IPS DF 6.9 (cell line): ENCODE measurements around the gene KLK5.

Experiments
- DNase-seq: peaks from one replicate; pipeline ENCODE4 v3.0.0-alpha.2; 2013; ENCODE audit warnings: low read depth, low spot score
- H3K27ac ChIP-seq: one replicate; pipeline ENCODE4 v1.5.1; 2013; ENCODE audit warnings: low read length, control low read depth
- H3K27me3 ChIP-seq: 2 replicates; pipeline ENCODE4 v1.6.1; 2013; ENCODE audit warnings: mild to moderate bottlenecking, low read length; ENCODE audit not compliant: control insufficient read depth, insufficient read depth
- H3K36me3 ChIP-seq: 2 replicates; pipeline ENCODE4 v1.6.1; 2013; ENCODE audit warnings: low read length; ENCODE audit not compliant: control insufficient read depth, insufficient read depth
- H3K4me1 ChIP-seq: 2 replicates; pipeline ENCODE4 v1.6.1; 2013; ENCODE audit warnings: low read length; ENCODE audit not compliant: control insufficient read depth, insufficient read depth
- H3K4me3 ChIP-seq: 2 replicates; pipeline ENCODE4 v1.5.1; 2013; ENCODE audit warnings: mild to moderate bottlenecking, low read length
- H3K9me3 ChIP-seq: 2 replicates; pipeline ENCODE4 v1.6.1; 2013; ENCODE audit warnings: low read length, inconsistent platforms; ENCODE audit not compliant: control insufficient read depth, insufficient read depth
- WGBS: extraction: QIAGEN DNeasy Blood & Tissue Kit; methylation state at CpG from one replicate; pipeline ENCODE4 v1.1.7; 2013; ENCODE audit warnings: mixed read lengths, missing lambda C conversion rate; ENCODE audit not compliant: insufficient read length, insufficient coverage; 5-methylcytosine and 5-hydroxymethylcytosine counted together

Gene KLK5

GRCh38 chr19:50969413-50969760 is 16.5 kb upstream of the KLK5 start, which contains the start of gene KLK6:
KLK6 (minus strand) TSS chr19:50969591; CDS start chr19:50968104, 1,487 bp downstream.
- no CpG with 5 or more reads among the region's 19 CpGs for WGBS
- Histone ChIP-seq H3K4me1 (no peaks in the 10 kb centered on the region), H3K27me3 (no peaks in the 10 kb centered on the region), H3K9me3 (no peaks in the 10 kb centered on the region), H3K36me3 (no peaks in the 10 kb centered on the region), H3K27ac (no peak within 1 kb of the TSS), H3K4me3 (no peak within 1 kb of the TSS)
- DNase-seq: no peak

GRCh38 chr19:50968716-50969412 is 16.0 kb upstream of the KLK5 start:
- no CpG with 5 or more reads among the region's 7 CpGs for WGBS
- Histone ChIP-seq H3K36me3 (no peaks in the 10 kb centered on the region), H3K9me3 (no peaks in the 10 kb centered on the region), H3K27me3 (no peaks in the 10 kb centered on the region), H3K27ac (no peak overlapping the region), H3K4me3 (no peak overlapping the region), H3K4me1 (no peaks in the 10 kb centered on the region)
- DNase-seq: no peak

- no peak for DNase-seq
- no peak overlapping the region for H3K4me3 ChIP-seq
- 100% methylated on average over 1 of the region's 20 CpGs for WGBS
Measured at GRCh38 chr19:50967929-50968715, 15.3 kb upstream of the KLK5 start.

GRCh38 chr19:50964266-50964665 is 11.4 kb upstream of the KLK5 start:
- Histone ChIP-seq H3K27me3 (no peaks in the 10 kb centered on the region), H3K9me3 (no peaks in the 10 kb centered on the region), H3K27ac (no peak overlapping the region), H3K4me3 (no peak overlapping the region), H3K36me3 (no peaks in the 10 kb centered on the region), H3K4me1 (no peaks in the 10 kb centered on the region)
- DNase-seq: no peak
- no CpG with 5 or more reads among the region's 3 CpGs for WGBS

More at GRCh38 chr19:50967929-50968715, 15.3 kb upstream of the KLK5 start:
- no peaks in the 10 kb centered on the region for H3K4me1 ChIP-seq
- no peak overlapping the region for H3K27ac ChIP-seq
- no peaks in the 10 kb centered on the region for H3K9me3 ChIP-seq
- H3K27me3 ChIP-seq: no peaks in the 10 kb centered on the region
- H3K36me3 ChIP-seq: no peaks in the 10 kb centered on the region

- no CpG with 5 or more reads among the region's 6 CpGs for WGBS
- no peak for DNase-seq
- H3K4me1 ChIP-seq: no peaks in the 10 kb centered on the region
- no peak overlapping the region for H3K27ac ChIP-seq
- H3K27me3 ChIP-seq: no peaks in the 10 kb centered on the region
- H3K36me3 ChIP-seq: no peaks in the 10 kb centered on the region
- no peaks in the 10 kb centered on the region for H3K9me3 ChIP-seq
- H3K4me3 ChIP-seq: no peak overlapping the region
Measured at GRCh38 chr19:50963381-50963780, 10.5 kb upstream of the KLK5 start.

GRCh38 chr19:50962245-50962644 is 9.4 kb upstream of the KLK5 start:
- no CpG with 5 or more reads among the region's 1 CpG for WGBS

GRCh38 chr19:50959731-50960500 is 7.1 kb upstream of the KLK5 start:
- H3K4me3 ChIP-seq: no peak overlapping the region
- WGBS: no CpG with 5 or more reads among the region's 9 CpGs
- no peak for DNase-seq
- no peak overlapping the region for H3K27ac ChIP-seq
- H3K27me3 ChIP-seq: no peaks in the 10 kb centered on the region
- H3K9me3 ChIP-seq: no peaks in the 10 kb centered on the region
- H3K4me1 ChIP-seq: no peaks in the 10 kb centered on the region
- H3K36me3 ChIP-seq: no peaks in the 10 kb centered on the region

More at GRCh38 chr19:50962245-50962644, 9.4 kb upstream of the KLK5 start:
- H3K27me3 ChIP-seq: no peaks in the 10 kb centered on the region
- no peak overlapping the region for H3K4me3 ChIP-seq
- H3K27ac ChIP-seq: no peak overlapping the region
- no peaks in the 10 kb centered on the region for H3K36me3 ChIP-seq
- no peak for DNase-seq
- no peaks in the 10 kb centered on the region for H3K9me3 ChIP-seq
- no peaks in the 10 kb centered on the region for H3K4me1 ChIP-seq

GRCh38 chr19:50957587-50957986 is 4.7 kb upstream of the KLK5 start:
- WGBS: no CpG with 5 or more reads among the region's 8 CpGs
- H3K9me3 ChIP-seq: no peaks in the 10 kb centered on the region

GRCh38 chr19:50949861-50950260 is 3.0 kb downstream of the KLK5 start:
- H3K4me1 ChIP-seq: peaks cover 2% of the 10 kb centered on the region; the same call in 1 of the 2 replicates
- no peak overlapping the region for H3K4me3 ChIP-seq
- no peaks in the 10 kb centered on the region for H3K36me3 ChIP-seq
- H3K9me3 ChIP-seq: no peaks in the 10 kb centered on the region
- no peak for DNase-seq
- no CpG with 5 or more reads among the region's 19 CpGs for WGBS
- H3K27ac ChIP-seq: no peak overlapping the region
- no peaks in the 10 kb centered on the region for H3K27me3 ChIP-seq

More at GRCh38 chr19:50957587-50957986, 4.7 kb upstream of the KLK5 start:
- DNase-seq: no peak
- no peak overlapping the region for H3K4me3 ChIP-seq
- no peak overlapping the region for H3K27ac ChIP-seq
- H3K27me3 ChIP-seq: no peaks in the 10 kb centered on the region
- H3K4me1 ChIP-seq: peaks cover 2% of the 10 kb centered on the region; the same call in 1 of the 2 replicates
- no peaks in the 10 kb centered on the region for H3K36me3 ChIP-seq

GRCh38 chr19:50947123-50947522 is 5.7 kb downstream of the KLK5 start:
- no peaks in the 10 kb centered on the region for H3K36me3 ChIP-seq

More at GRCh38 chr19:50947123-50947522, 5.7 kb downstream of the KLK5 start:
- H3K9me3 ChIP-seq: no peaks in the 10 kb centered on the region
- no peak for DNase-seq
- H3K27ac ChIP-seq: no peak overlapping the region
- H3K4me1 ChIP-seq: no peaks in the 10 kb centered on the region
- WGBS: no CpG with 5 or more reads among the region's 4 CpGs
- no peaks in the 10 kb centered on the region for H3K27me3 ChIP-seq
- no peak overlapping the region for H3K4me3 ChIP-seq
